Glutamatergic neuron (in vitro differentiated cells): Measurements from ENCODE around the gene DNAJA2. TPM values are rescaled to one million over a fixed set of nuclear protein-coding genes. Genes with fewer than 3 reads are reported as not detected.

Source experiments
- DNase-seq: peaks from one replicate; pipeline ENCODE4 v3.0.0; 2022
- H3K27ac Mint-ChIP-seq: one replicate; pipeline ENCODE4 v1.8.0; 2020; ENCODE audit warnings: mild to moderate bottlenecking, mixed read lengths, inconsistent platforms; ENCODE audit not compliant: unreplicated experiment
- H3K27me3 Mint-ChIP-seq: one replicate; pipeline ENCODE4 v1.8.0; 2020; ENCODE audit warnings: mild to moderate bottlenecking, moderate library complexity, mixed read lengths, inconsistent platforms; ENCODE audit not compliant: unreplicated experiment
- H3K36me3 Mint-ChIP-seq: one replicate; pipeline ENCODE4 v1.8.0; 2020; ENCODE audit warnings: mild to moderate bottlenecking, mixed read lengths, inconsistent platforms; ENCODE audit not compliant: unreplicated experiment
- H3K4me1 Mint-ChIP-seq: one replicate; pipeline ENCODE4 v1.8.0; 2020; ENCODE audit warnings: mild to moderate bottlenecking, low read depth, mixed read lengths, inconsistent platforms; ENCODE audit not compliant: unreplicated experiment
- H3K4me3 Mint-ChIP-seq: one replicate; pipeline ENCODE4 v1.8.0; 2020; ENCODE audit warnings: mild to moderate bottlenecking, mixed read lengths, inconsistent platforms; ENCODE audit not compliant: unreplicated experiment
- H3K9me3 Mint-ChIP-seq: one replicate; pipeline ENCODE4 v1.8.0; 2020; ENCODE audit warnings: mild to moderate bottlenecking, moderate library complexity, mixed read lengths, inconsistent platforms; ENCODE audit not compliant: unreplicated experiment
- CTCF ChIP-seq: fragments of 200-600 bp; sonication (generic); IDR thresholded peaks from one replicate; pipeline ENCODE4 v1.5.0; 2021; ENCODE audit not compliant: partially characterized antibody, unreplicated experiment
- total RNA-seq: library from RNA; stranded (reverse); fragmentation: NEBNext Ultra II Directional; extraction: Animal tissue kit (Norgen Biotek cat#: 25700); gene quantifications from one replicate; pipeline ENCODE4 v1.2.1, GENCODE V29; 2021; ENCODE audit not compliant: unreplicated experiment

Gene DNAJA2
- total RNA-seq, 1 donor from 2014 or later, result 95.8 TPM

- Mint-ChIP-seq H3K9me3 (peaks cover 13% of the 10 kb centered on the region), H3K4me3 (peak overlapping the region; percentile 98), H3K27ac (peak overlapping the region; percentile 93), H3K27me3 (peaks cover 3% of the 10 kb centered on the region), H3K4me1 (peaks cover 29% of the 10 kb centered on the region), H3K36me3 (no peaks in the 10 kb centered on the region)
- TF ChIP-seq CTCF, result no peak
- DNase-seq, result peak; percentile 61
These were observed 856 bp downstream of the DNAJA2 start for GRCh38 chr16:46972429-46973206.

- Mint-ChIP-seq H3K9me3 (peaks cover 13% of the 10 kb centered on the region), H3K4me1 (peaks cover 29% of the 10 kb centered on the region)
These were observed 2.2 kb downstream of the DNAJA2 start for GRCh38 chr16:46971271-46971670.

GRCh38 chr16:46970089-46970488, 3.4 kb downstream of the DNAJA2 start:
- no peak for DNase-seq
- H3K9me3 Mint-ChIP-seq, result peaks cover 11% of the 10 kb centered on the region
- H3K36me3 Mint-ChIP-seq, result no peaks in the 10 kb centered on the region
- TF ChIP-seq CTCF, result no peak
- H3K27ac Mint-ChIP-seq, result no peak overlapping the region
- H3K4me1 Mint-ChIP-seq, result peaks cover 26% of the 10 kb centered on the region
- H3K4me3 Mint-ChIP-seq, result peak overlapping the region; percentile 42
- peaks cover 3% of the 10 kb centered on the region for H3K27me3 Mint-ChIP-seq

More at GRCh38 chr16:46971271-46971670, 2.2 kb downstream of the DNAJA2 start:
- DNase-seq, result no peak
- Mint-ChIP-seq H3K27me3 (peaks cover 3% of the 10 kb centered on the region), H3K4me3 (peak overlapping the region; percentile 36), H3K36me3 (no peaks in the 10 kb centered on the region), H3K27ac (peak overlapping the region; percentile 36)
- no peak for TF ChIP-seq CTCF

DNA sequence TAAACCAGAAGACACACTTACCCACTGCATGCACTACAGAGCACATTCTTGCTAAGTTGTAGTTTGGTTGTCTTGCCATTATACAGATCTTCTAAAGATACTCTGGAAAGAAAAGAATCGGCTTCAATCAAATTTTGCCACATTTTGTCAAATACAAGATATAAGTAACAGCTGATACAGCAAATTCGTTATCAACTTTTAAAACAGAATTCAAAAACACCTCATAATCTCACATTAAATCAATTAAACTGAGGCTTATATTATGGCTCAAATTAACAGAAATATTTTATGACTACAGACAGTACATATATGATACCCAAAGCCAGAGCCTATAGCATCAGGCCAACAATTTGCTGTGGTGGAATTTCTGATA, 5.4 kb downstream of the DNAJA2 start:
- Mint-ChIP-seq H3K4me3 (no peak overlapping the region), H3K27ac (no peak overlapping the region), H3K9me3 (peaks cover 1% of the 10 kb centered on the region), H3K36me3 (peaks cover 4% of the 10 kb centered on the region), H3K4me1 (peaks cover 16% of the 10 kb centered on the region), H3K27me3 (no peaks in the 10 kb centered on the region)
- no peak for TF ChIP-seq CTCF
- DNase-seq, result no peak

DNA sequence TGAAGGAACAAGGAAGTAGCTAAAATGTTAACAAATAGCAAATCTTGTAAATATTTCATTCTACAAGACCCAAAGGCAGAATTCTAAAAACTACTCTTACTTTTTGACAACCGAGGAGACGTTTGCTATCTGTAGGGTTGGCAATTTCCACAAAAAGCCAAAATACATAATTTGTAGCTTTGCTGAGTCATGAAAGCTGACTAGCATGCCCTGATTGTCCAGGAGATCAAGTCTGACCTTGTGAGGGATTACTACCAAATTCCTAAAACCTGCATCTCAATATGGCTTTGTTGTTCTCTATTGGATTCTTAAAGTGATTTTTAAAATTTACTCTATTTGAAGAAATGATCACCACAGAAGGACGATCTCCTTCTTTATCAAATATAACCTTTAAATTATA, 10.8 kb downstream of the DNAJA2 start:
- Mint-ChIP-seq H3K4me1 (no peaks in the 10 kb centered on the region), H3K36me3 (peaks cover 4% of the 10 kb centered on the region), H3K27ac (no peak overlapping the region), H3K9me3 (no peaks in the 10 kb centered on the region), H3K4me3 (no peak overlapping the region), H3K27me3 (no peaks in the 10 kb centered on the region)
- DNase-seq, result no peak
- no peak for TF ChIP-seq CTCF
